IPS-20b (cell line): ENCODE results near the gene XYLB.
"Not testable (repeated sequence)": the region's sequence is repeated elsewhere in the genome, so short reads cannot be mapped to it uniquely, and the experiment has no call there.

Experiments used
- H3K27ac ChIP-seq: one replicate; pipeline ENCODE4 v1.5.1; 2013; ENCODE audit warnings: low read length
- H3K27me3 ChIP-seq: 2 replicates; pipeline ENCODE4 v1.6.1; 2013; ENCODE audit warnings: mild to moderate bottlenecking, low read length, inconsistent platforms; ENCODE audit not compliant: insufficient read depth
- H3K36me3 ChIP-seq: 2 replicates; pipeline ENCODE4 v1.6.1; 2013; ENCODE audit warnings: low read depth, mild to moderate bottlenecking, inconsistent platforms, low read length, moderate library complexity; ENCODE audit not compliant: insufficient read depth
- H3K4me1 ChIP-seq: 2 replicates; pipeline ENCODE4 v1.6.1; 2013; ENCODE audit warnings: mild to moderate bottlenecking, control low read depth, inconsistent platforms, low read length, moderate library complexity; ENCODE audit not compliant: insufficient read depth
- H3K4me3 ChIP-seq: 2 replicates; pipeline ENCODE4 v1.5.1; 2013; ENCODE audit warnings: mild to moderate bottlenecking, low read length, inconsistent platforms
- H3K9ac ChIP-seq: 2 replicates; pipeline ENCODE4 v1.6.1; 2013; ENCODE audit warnings: low read depth, mild to moderate bottlenecking, inconsistent platforms, low read length, moderate library complexity
- H3K9me3 ChIP-seq: 2 replicates; pipeline ENCODE4 v1.6.1; 2013; ENCODE audit warnings: mild to moderate bottlenecking, low read depth, low read length, inconsistent platforms; ENCODE audit not compliant: insufficient read depth

The XYLB gene

DNA sequence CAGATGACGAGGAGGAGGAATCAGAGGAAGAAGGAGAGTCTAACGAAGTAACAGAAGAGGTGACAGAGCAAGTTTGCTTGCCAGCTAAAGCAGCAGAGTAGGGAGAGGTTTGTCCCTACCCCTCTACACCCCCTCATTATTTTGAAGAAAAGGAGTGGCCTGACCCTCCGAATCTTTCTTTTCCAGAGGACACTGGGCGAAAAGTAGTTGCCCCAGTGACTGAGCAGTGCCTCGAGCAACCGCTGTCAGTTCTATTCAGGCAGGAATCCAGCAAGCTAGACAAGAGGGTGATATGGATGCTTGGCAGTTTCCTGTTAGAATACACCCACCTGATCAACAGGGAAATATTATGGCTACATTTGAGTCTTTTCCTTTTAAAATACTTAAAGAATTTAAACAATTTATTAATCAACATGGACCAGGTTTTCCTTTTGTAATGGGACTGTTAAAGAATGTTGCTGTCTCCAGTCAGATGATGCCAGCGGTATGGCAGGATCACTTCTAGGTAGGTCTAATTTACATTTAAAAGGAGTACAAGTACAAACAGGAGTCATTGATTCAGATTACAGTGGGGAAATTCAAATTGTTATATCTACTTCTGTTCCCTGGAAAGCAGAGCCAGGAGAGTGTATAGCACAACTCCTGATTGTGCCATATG is 75.2 kb downstream of the XYLB start:
- Histone ChIP-seq H3K27me3 (no peaks in the 10 kb centered on the region), H3K9ac (peak overlapping the region; percentile 42; the same call in 1 of the 2 replicates), H3K36me3 (no peaks in the 10 kb centered on the region), H3K4me3 (0 out of 2 replicates have a peak overlapping the region, but pooled peaks have one; percentile 26), H3K27ac (no peak overlapping the region), H3K4me1 (peaks cover 23% of the 10 kb centered on the region), H3K9me3 (no peaks in the 10 kb centered on the region)

DNA sequence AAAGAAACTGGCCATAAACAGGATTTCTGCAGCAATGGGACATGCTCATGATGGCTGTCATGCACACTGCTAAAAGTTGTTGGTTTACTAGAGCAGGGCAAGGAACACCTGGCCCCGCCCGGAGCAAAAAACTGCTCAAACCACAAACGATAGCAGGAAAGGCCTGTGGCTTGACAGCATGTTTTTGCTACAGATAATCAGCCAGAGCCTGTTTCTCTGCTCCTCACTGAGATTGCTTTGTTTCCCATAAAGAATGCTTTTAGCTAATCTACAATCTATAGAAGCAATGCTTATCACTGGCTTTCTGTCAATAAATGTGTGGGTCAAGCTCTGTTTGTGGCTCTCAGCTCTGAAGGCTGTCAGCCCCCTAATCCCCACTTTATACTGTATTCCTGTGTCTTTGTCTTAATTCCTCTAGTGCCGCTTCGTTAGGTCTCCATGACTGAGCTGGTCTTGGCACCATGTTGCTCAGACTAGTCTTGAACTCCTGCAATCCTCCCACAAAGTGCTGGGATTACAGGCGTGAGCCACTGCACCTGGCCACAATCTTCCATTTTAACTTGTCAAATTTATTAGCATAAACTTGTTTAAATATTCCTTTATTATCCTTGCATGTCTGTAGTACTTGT is 80.3 kb downstream of the XYLB start:
- not testable (repeated sequence) for H3K27me3 ChIP-seq

GRCh38 chr3:38432871-38433658 is 86.5 kb downstream of the XYLB start:
- not testable (repeated sequence) for H3K9ac ChIP-seq, H3K4me1 ChIP-seq, H3K27me3 ChIP-seq, H3K27ac ChIP-seq, H3K36me3 ChIP-seq, H3K4me3 ChIP-seq
- peaks cover 64% of the 10 kb centered on the region for H3K9me3 ChIP-seq

More for the DNA sequence above, 80.3 kb downstream of the XYLB start:
- H3K4me3 ChIP-seq, H3K36me3 ChIP-seq, H3K27ac ChIP-seq, H3K9ac ChIP-seq, H3K4me1 ChIP-seq, H3K9me3 ChIP-seq: not testable (repeated sequence)

- H3K9me3 ChIP-seq, result peaks cover 70% of the 10 kb centered on the region
- H3K27me3 ChIP-seq, H3K27ac ChIP-seq, H3K4me3 ChIP-seq, H3K36me3 ChIP-seq, H3K9ac ChIP-seq, H3K4me1 ChIP-seq: not testable (repeated sequence)
Observed at GRCh38 chr3:38433661-38434060, 87.1 kb downstream of the XYLB start.

GRCh38 chr3:38438436-38439069 is 92.0 kb downstream of the XYLB start:
- peaks cover 54% of the 10 kb centered on the region for H3K9me3 ChIP-seq
- not testable (repeated sequence) for H3K27me3 ChIP-seq

DNA sequence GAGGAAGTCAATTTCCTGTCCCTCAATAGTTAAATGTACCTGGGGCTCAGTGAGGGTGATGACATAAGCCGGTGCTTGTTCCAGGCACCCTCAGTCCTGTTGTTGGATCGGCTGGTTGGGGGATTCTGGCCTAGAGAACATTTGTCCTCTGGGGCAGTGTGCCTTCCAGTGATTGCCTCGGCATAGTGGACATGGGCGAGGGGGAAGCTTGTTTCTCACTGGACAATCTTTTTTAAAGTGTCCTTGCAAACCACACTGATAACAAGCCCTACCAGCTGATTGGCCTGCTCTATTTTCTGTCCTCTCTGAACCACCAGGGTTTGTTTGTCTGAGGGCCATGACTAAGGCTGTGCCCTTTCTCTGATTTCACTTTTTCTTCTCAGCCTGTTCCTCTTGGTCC is 96.6 kb downstream of the XYLB start:
- H3K27ac ChIP-seq, H3K9ac ChIP-seq, H3K36me3 ChIP-seq, H3K4me1 ChIP-seq, H3K4me3 ChIP-seq, H3K27me3 ChIP-seq: not testable (repeated sequence)
- H3K9me3 ChIP-seq, result peaks cover 11% of the 10 kb centered on the region; the same call in 1 of the 2 replicates

More at GRCh38 chr3:38438436-38439069, 92.0 kb downstream of the XYLB start:
- H3K4me1 ChIP-seq, H3K9ac ChIP-seq, H3K27ac ChIP-seq, H3K36me3 ChIP-seq, H3K4me3 ChIP-seq: not testable (repeated sequence)

DNA sequence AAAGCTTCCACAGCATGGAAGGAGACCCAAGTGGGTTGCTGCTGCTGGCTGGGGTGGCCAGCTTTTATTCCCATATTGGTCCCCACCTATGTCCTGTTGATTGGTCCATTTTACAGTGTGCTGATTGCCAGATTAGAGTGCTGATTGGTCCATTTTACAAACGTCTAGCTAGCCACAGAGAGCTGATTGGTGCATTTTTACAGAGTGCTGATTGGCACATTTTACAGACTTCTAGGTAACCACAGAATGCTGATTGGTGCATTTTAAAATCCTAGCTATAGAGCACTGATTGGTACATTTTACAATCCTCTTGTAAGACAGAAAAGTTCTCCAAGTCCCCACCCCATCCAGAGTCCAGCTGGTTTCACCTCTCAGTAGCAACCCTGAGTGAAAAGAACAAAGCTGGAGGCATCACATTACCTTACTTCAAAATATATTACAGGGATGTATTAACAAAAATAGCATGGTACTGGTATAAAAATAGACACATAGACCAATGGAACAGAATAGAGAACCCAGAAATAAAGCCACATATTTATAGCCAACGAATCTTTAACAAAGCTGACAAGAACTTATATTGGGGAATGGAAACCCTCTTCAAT is 99.6 kb downstream of the XYLB start:
- H3K27me3 ChIP-seq, result no peaks in the 10 kb centered on the region
- no peaks in the 10 kb centered on the region for H3K9me3 ChIP-seq
- no peaks in the 10 kb centered on the region for H3K36me3 ChIP-seq
- H3K4me3 ChIP-seq, result no peak overlapping the region
- no peaks in the 10 kb centered on the region for H3K4me1 ChIP-seq
- no peak overlapping the region for H3K9ac ChIP-seq
- no peak overlapping the region for H3K27ac ChIP-seq

DNA sequence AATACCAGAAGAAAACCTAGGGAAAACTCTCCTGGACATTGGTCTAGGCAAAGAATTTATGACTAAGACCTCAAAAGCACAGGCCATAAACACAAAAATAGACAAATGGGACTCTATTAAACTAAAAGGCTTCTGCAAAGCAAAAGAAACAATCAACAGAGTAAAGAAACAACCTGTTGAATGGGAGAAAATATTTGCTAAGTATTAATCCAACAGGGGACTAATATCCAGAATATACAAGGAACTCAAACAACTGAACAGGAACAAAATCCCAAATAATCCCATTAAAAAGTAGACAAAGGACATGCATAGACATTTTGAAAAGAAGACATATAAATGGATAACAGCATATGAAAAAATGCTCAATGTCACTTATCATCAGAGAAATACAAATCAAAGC is 100.2 kb downstream of the XYLB start:
- H3K9me3 ChIP-seq, result no peaks in the 10 kb centered on the region
- no peaks in the 10 kb centered on the region for H3K36me3 ChIP-seq
- no peaks in the 10 kb centered on the region for H3K4me1 ChIP-seq
- H3K27me3 ChIP-seq, result no peaks in the 10 kb centered on the region
- no peak overlapping the region for H3K27ac ChIP-seq
- H3K9ac ChIP-seq, result no peak overlapping the region
- no peak overlapping the region for H3K4me3 ChIP-seq

DNA sequence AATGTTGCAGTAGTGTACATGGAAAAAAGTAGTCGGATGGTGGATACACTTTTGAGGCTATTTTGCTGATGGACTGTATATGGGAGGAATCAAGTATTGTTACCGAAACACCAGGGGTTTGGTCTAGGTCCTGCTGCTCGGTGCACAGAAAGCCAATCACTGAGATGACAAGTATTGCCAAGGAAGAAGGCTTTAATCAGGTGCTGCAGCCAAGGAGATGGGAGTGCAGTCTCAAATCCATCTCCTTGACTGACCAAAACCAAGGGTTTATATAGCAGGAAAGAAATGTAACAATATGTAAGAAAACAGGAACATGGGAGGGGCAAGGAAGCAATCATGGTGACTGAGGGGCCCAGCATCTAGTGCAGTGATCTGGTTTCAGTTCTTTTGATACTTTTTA is 104.3 kb downstream of the XYLB start:
- Histone ChIP-seq H3K27ac (no peak overlapping the region), H3K36me3 (no peaks in the 10 kb centered on the region), H3K4me1 (peaks cover 9% of the 10 kb centered on the region), H3K4me3 (no peak overlapping the region), H3K27me3 (no peaks in the 10 kb centered on the region), H3K9ac (no peak overlapping the region), H3K9me3 (no peaks in the 10 kb centered on the region)

GRCh38 chr3:38453075-38453912 is 106.7 kb downstream of the XYLB start, which contains the start of gene ACVR2B:
Gene ACVR2B, plus strand, starts transcription at chr3:38453890. Its CDS starts 433 bp downstream, at chr3:38454323.
- Histone ChIP-seq H3K36me3 (no peaks in the 10 kb centered on the region), H3K27ac (peak within 1 kb of the TSS; percentile 94), H3K9me3 (no peaks in the 10 kb centered on the region), H3K4me1 (peaks cover 17% of the 10 kb centered on the region), H3K4me3 (peak within 1 kb of the TSS; percentile 93), H3K27me3 (no peaks in the 10 kb centered on the region), H3K9ac (peak within 1 kb of the TSS; percentile 100)

DNA sequence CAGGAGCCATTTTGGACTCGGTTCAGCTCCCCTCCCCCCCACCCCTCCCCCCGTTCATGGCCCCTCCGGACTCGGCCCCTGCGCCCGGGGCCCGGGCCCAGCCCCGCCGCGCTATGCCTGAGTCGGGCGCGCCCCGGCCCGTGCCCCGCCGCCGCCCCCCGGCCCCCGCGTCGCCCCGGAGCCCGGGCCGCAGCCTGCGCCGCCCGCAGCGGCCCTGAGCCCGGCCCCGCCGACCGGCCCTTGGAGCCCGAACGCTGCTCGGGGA is 107.3 kb downstream of the XYLB start:
- peak overlapping the region; percentile 94 for H3K27ac ChIP-seq

More for the DNA sequence above, 107.3 kb downstream of the XYLB start:
- no peaks in the 10 kb centered on the region for H3K9me3 ChIP-seq
- peak overlapping the region; percentile 100 for H3K9ac ChIP-seq
- no peaks in the 10 kb centered on the region for H3K27me3 ChIP-seq
- H3K4me3 ChIP-seq, result peak overlapping the region; percentile 93; the same call in 1 of the 2 replicates
- H3K36me3 ChIP-seq, result no peaks in the 10 kb centered on the region
- H3K4me1 ChIP-seq, result peaks cover 17% of the 10 kb centered on the region
